Adrenal gland (tissue), 12 donors: ENCODE results near the gene MDM2. TPM values are rescaled to one million over a fixed set of nuclear protein-coding genes. Genes with fewer than 3 reads are reported as not detected.
A peak's percentile ranks its signal among the peaks of the same experiment; 100 is the strongest.
"Not testable (repeated sequence)": the region's sequence is repeated elsewhere in the genome, so short reads cannot be mapped to it uniquely, and the experiment has no call there.

Experiments used
- DNase-seq, 7 donors: peaks; one replicate each; pipeline ENCODE4 v3.0.0-alpha.2; 2019 to 2020
- H3K27ac ChIP-seq, 5 donors: fragments of 200-600 bp; sonication (generic) in 4 of 5; 1 replicate in 3 of 5; 2 replicates in 2 of 5; pipeline versions ENCODE4 v1.5.1 to v1.8.0; 2016 to 2020; ENCODE audit warnings: mild to moderate bottlenecking in 1 of 5
- H3K27me3 ChIP-seq: fragments of 200-600 bp; 2 replicates; pipeline ENCODE4 v1.8.0; 2021
- H3K36me3 ChIP-seq, 2 donors: fragments of 200-600 bp; replicated peaks in 1 of 2; 1 replicate in 1 of 2; 2 replicates in 1 of 2; pipeline versions ENCODE4 v1.5.1 to v1.8.0; 2018 to 2022
- H3K4me1 ChIP-seq, 2 donors: fragments of 200-600 bp; replicated peaks in 1 of 2; 1 replicate in 1 of 2; 2 replicates in 1 of 2; pipeline versions ENCODE4 v1.5.1 to v1.8.0; 2018 to 2021
- H3K4me3 ChIP-seq, 4 donors: fragments of 200-600 bp; sonication (generic) in 3 of 4; one replicate each; pipeline ENCODE4 v1.5.1; 2016 to 2018
- H3K9me3 ChIP-seq, 3 donors: fragments of 200-600 bp; sonication (generic) in 1 of 3; replicated peaks in 1 of 3; 1 replicate in 2 of 3; 2 replicates in 1 of 3; pipeline versions ENCODE4 v1.5.1 to v1.8.0; 2016 to 2021
- CTCF ChIP-seq, 6 experiments: fragments of 450-650 bp in 4 of 6; fragments of 200-600 bp in 2 of 6; sonication (generic) in 1 of 6; IDR thresholded peaks; 1 replicate in 5 of 6; 2 replicates in 1 of 6; pipeline versions ENCODE4 v1.5.1 to v1.8.0; 2016 to 2021; ENCODE audit warnings: antibody characterized with exemption in 6 of 6, mild to moderate bottlenecking in 2 of 6, moderate library complexity in 1 of 6
- POLR2A ChIP-seq, 2 donors: fragments of 450-650 bp; IDR thresholded peaks; one replicate each; pipeline ENCODE4 v1.6.1; 2017; ENCODE audit warnings: antibody characterized with exemption in 2 of 2, mild to moderate bottlenecking in 2 of 2, moderate library complexity in 1 of 2
- WGBS, 4 donors: extraction: QIAGEN DNeasy Blood & Tissue Kit in 2 of 4; methylation state at CpG; one replicate each; pipeline versions ENCODE4 v1.1.5 to v1.1.7; 2013 to 2017; 5-methylcytosine and 5-hydroxymethylcytosine counted together
- intact Hi-C, 2 donors: fragments of 100-400 bp; cut with DNase I; formaldehyde crosslinking; loops; one replicate each; pipeline versions ENCODE4 v1.14.1 to v1.15.0; 2022 to 2023
- polyA plus RNA-seq, 3 donors: library from polyadenylated mRNA; stranded (reverse); fragments of 200-250 nt in 2 of 3; fragments of 350-450 nt in 1 of 3; fragmentation: Illumina TruSeq in 1 of 3; extraction: RNeasy Lipid Tissue Mini Kit (QIAGEN cat#74804) in 1 of 3; gene quantifications; one replicate each; pipeline ENCODE4 v1.2.3, GENCODE V29; 2013 to 2014
- total RNA-seq, 9 donors: library from RNA; depleted of rRNA in 4 of 9; stranded (reverse); fragments of >200 nt in 4 of 9; fragments of 120-200 nt in 1 of 9; fragmentation: NEBNext Ultra II Directional in 1 of 9; extraction: Animal tissue kit (Norgen Biotek cat#: 25700) in 1 of 9; gene quantifications; one replicate each; pipeline versions ENCODE4 v1.1.0 to v1.2.4, GENCODE V29; 2013 to 2023
- donor health status: healthy with polysubstance abuse.
- donor health status: Bipolar disorder and iron deficiency.
- donor health status: DM: yes; HTN: yes; CAD: no.
- donor health status: DM: no; HTN: no; CAD: no.
- donor health status: DM: no; HTN: no; CAD: no.
- donor health status: DM: yes; HTN: yes; CAD: no.

MDM2 gene
- total and polyA plus RNA-seq, 12 donors = 44.3 to 241 (median 107) TPM

DNA sequence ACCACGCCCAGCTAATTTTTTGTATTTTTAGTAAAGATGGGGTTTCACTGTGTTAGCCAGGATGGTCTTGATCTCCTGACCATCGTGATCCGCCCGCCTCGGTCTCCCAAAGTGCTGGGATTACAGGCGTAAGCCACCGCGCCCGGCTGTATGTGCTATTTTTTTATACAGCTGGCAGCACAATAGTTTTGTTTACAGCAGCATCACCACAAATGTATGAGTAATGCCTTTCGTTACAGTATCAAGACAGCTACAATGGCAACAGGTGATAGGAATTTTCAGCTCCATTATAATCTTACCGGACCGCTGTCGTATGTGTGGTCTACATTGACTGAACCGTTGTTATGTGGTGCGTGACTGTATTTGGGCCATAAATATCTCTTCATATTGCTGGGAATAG, 11.6 kb upstream of the MDM2 start:
- peak in 1 of 7 donors; percentile 37 for DNase-seq
- H3K27ac ChIP-seq = no peak overlapping the region
- 96 to 99% (median 98%) methylated on average over 15 of the region's 15 CpGs for WGBS, 4 donors
- no peaks in the 10 kb centered on the region for H3K9me3 ChIP-seq
- no peaks in the 10 kb centered on the region for H3K36me3 ChIP-seq
- no peaks in the 10 kb centered on the region for H3K4me1 ChIP-seq
- no peak for TF ChIP-seq POLR2A (IDR thresholded peaks at IDR 0.05)
- TF ChIP-seq CTCF (IDR thresholded peaks at IDR 0.05) = no peak
- intact Hi-C loops = no loop called here
- H3K27me3 ChIP-seq = no peaks in the 10 kb centered on the region
- H3K4me3 ChIP-seq = no peak overlapping the region

GRCh38 chr12:68798882-68799234, 9.1 kb upstream of the MDM2 start:
- WGBS, 4 donors = 76 to 97% (median 93%) methylated on average over 1 of the region's 1 CpG
- H3K27me3 ChIP-seq = no peaks in the 10 kb centered on the region
- no peaks in the 10 kb centered on the region for H3K9me3 ChIP-seq
- no peak for TF ChIP-seq POLR2A (IDR thresholded peaks at IDR 0.05)
- TF ChIP-seq CTCF (IDR thresholded peaks at IDR 0.05) = no peak
- H3K36me3 ChIP-seq = no peaks in the 10 kb centered on the region
- intact Hi-C loops = no loop called here
- no peaks in the 10 kb centered on the region for H3K4me1 ChIP-seq
- DNase-seq = no peak
- H3K27ac ChIP-seq = no peak overlapping the region
- no peak overlapping the region for H3K4me3 ChIP-seq

GRCh38 chr12:68800294-68800693, 7.7 kb upstream of the MDM2 start:
- H3K27ac ChIP-seq = no peak overlapping the region
- TF ChIP-seq CTCF (IDR thresholded peaks at IDR 0.05) = no peak
- WGBS, 4 donors = 89 to 95% (median 92%) methylated on average over 5 of the region's 5 CpGs
- no peaks in the 10 kb centered on the region for H3K36me3 ChIP-seq
- H3K9me3 ChIP-seq = no peaks in the 10 kb centered on the region
- H3K4me3 ChIP-seq = no peak overlapping the region
- peak in 1 of 7 donors; percentile 30 for DNase-seq
- H3K4me1 ChIP-seq = no peaks in the 10 kb centered on the region
- intact Hi-C loops = no loop called here
- H3K27me3 ChIP-seq = no peaks in the 10 kb centered on the region

DNA sequence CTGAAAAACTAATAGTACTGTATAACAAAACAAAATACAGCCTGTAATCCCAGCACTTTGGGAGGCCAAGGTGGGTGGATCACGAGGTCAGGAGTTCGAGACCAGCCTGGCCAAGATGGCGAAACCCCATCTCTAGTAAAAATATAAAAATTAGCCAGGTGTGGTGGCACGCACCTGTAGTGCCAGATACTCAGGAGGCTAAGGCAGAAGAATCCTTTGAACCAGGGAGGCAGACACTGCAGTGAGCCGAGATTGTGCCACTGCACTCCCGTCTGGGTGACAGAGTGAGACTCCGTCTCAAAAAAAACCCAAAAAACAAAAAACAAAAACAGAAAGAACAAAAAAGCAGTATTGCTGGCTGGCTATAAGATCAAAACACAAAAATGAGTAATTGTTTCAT, 6.9 kb upstream of the MDM2 start:
- DNase-seq, intact Hi-C loops, H3K27ac ChIP-seq, H3K4me3 ChIP-seq, H3K4me1 ChIP-seq, H3K9me3 ChIP-seq, H3K27me3 ChIP-seq, H3K36me3 ChIP-seq: not testable (repeated sequence)
- WGBS, 4 donors = 94 to 97% (median 95%) methylated on average over 7 of the region's 7 CpGs

GRCh38 chr12:68802372-68802745, 5.6 kb upstream of the MDM2 start:
- H3K4me3 ChIP-seq, DNase-seq, intact Hi-C loops, H3K9me3 ChIP-seq, H3K27me3 ChIP-seq, H3K36me3 ChIP-seq, H3K4me1 ChIP-seq, H3K27ac ChIP-seq: not testable (repeated sequence)
- 83 to 92% (median 85%) methylated on average over 2 of the region's 2 CpGs for WGBS, 4 donors

- H3K4me1 ChIP-seq, H3K4me3 ChIP-seq, H3K36me3 ChIP-seq, H3K9me3 ChIP-seq, intact Hi-C loops, H3K27me3 ChIP-seq, DNase-seq, H3K27ac ChIP-seq: not testable (repeated sequence)
- WGBS, 4 donors = 90 to 95% (median 92%) methylated on average over 19 of the region's 19 CpGs
Observed at GRCh38 chr12:68802911-68803651, 4.9 kb upstream of the MDM2 start.
